Astrocyte (in vitro differentiated cells and primary cell): ENCODE data around the gene SPRED3.

Experiments used
- EZH2 ChIP-seq: IDR thresholded peaks from 2 replicates; pipeline ENCODE4 v1.6.1; 2012; ENCODE audit warnings: mild to moderate bottlenecking, low read length, inconsistent platforms; ENCODE audit not compliant: insufficient read depth
- TF ChIP-seq, protein P1 (sequence below): IDR thresholded peaks from 2 replicates; pipeline ENCODE4 v1.5.1; 2011; ENCODE audit warnings: low read depth, mild to moderate bottlenecking, inconsistent platforms, low read length, moderate library complexity; ENCODE audit not compliant: insufficient read depth

GRCh38 chr19:38412491-38412890 lies 24.0 kb downstream of the SPRED3 start:
- TF ChIP-seq, protein P1, sequence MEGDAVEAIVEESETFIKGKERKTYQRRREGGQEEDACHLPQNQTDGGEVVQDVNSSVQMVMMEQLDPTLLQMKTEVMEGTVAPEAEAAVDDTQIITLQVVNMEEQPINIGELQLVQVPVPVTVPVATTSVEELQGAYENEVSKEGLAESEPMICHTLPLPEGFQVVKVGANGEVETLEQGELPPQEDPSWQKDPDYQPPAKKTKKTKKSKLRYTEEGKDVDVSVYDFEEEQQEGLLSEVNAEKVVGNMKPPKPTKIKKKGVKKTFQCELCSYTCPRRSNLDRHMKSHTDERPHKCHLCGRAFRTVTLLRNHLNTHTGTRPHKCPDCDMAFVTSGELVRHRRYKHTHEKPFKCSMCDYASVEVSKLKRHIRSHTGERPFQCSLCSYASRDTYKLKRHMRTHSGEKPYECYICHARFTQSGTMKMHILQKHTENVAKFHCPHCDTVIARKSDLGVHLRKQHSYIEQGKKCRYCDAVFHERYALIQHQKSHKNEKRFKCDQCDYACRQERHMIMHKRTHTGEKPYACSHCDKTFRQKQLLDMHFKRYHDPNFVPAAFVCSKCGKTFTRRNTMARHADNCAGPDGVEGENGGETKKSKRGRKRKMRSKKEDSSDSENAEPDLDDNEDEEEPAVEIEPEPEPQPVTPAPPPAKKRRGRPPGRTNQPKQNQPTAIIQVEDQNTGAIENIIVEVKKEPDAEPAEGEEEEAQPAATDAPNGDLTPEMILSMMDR, result no peak
- no peak for TF ChIP-seq EZH2
